ENCODE results near the gene NPBWR2.
A peak's percentile ranks its signal among the peaks of the same experiment; 100 is the strongest.

Gene NPBWR2

GRCh38 chr20:64106981-64107735 is at the start of gene NPBWR2:
TSS of gene NPBWR2 (minus strand) at chr20:64107565. CDS start at chr20:64106831, 734 bp downstream.
- DNase-seq = peak in 1 of 2 donors; percentile 16

GRCh38 chr20:64156136-64156885 is 48.9 kb upstream of the NPBWR2 start:
- DNase-seq = no peak

- no peak for DNase-seq
Observed at GRCh38 chr20:64155258-64156135, 48.1 kb upstream of the NPBWR2 start.

GRCh38 chr20:64154590-64155257 is 47.4 kb upstream of the NPBWR2 start:
- no peak for DNase-seq

GRCh38 chr20:64153861-64154589 is 46.7 kb upstream of the NPBWR2 start:
- no peak for DNase-seq

- DNase-seq = no peak
Observed at GRCh38 chr20:64153410-64153809, 46.0 kb upstream of the NPBWR2 start.

GRCh38 chr20:64152906-64153305 is 45.5 kb upstream of the NPBWR2 start:
- DNase-seq = no peak

GRCh38 chr20:64151633-64152530 is 44.5 kb upstream of the NPBWR2 start:
- no peak for DNase-seq

GRCh38 chr20:64150756-64151632 is 43.6 kb upstream of the NPBWR2 start:
- no peak for DNase-seq

- DNase-seq = no peak
Observed at GRCh38 chr20:64149809-64150560, 42.6 kb upstream of the NPBWR2 start.

GRCh38 chr20:64149141-64149540 is 41.8 kb upstream of the NPBWR2 start:
- no peak for DNase-seq

GRCh38 chr20:64148581-64148980 is 41.2 kb upstream of the NPBWR2 start:
- DNase-seq = no peak

- no peak for DNase-seq
Observed at GRCh38 chr20:64146936-64147477, 39.6 kb upstream of the NPBWR2 start.

- DNase-seq = no peak
Observed at GRCh38 chr20:64146301-64146935, 39.1 kb upstream of the NPBWR2 start.

GRCh38 chr20:64145458-64146300 is 38.3 kb upstream of the NPBWR2 start:
- DNase-seq = no peak

GRCh38 chr20:64144144-64144912 is 37.0 kb upstream of the NPBWR2 start:
- no peak for DNase-seq

Measured in bone marrow (tissue), 2 donors.